Activated CD4-positive, alpha-beta T cell treated with anti-CD3 and anti-CD28 coated beads, Interleukin-2, amount 50 U/mL, for 16 hours (primary cell): ENCODE data around the gene GCM1.

ENCODE experiments used
- DNase-seq: peaks from one replicate; pipeline ENCODE4 v3.0.0-alpha.2; 2020

The GCM1 gene

GRCh38 chr6:53144802-53145201, 3.8 kb downstream of the GCM1 start:
- DNase-seq: no peak

DNA sequence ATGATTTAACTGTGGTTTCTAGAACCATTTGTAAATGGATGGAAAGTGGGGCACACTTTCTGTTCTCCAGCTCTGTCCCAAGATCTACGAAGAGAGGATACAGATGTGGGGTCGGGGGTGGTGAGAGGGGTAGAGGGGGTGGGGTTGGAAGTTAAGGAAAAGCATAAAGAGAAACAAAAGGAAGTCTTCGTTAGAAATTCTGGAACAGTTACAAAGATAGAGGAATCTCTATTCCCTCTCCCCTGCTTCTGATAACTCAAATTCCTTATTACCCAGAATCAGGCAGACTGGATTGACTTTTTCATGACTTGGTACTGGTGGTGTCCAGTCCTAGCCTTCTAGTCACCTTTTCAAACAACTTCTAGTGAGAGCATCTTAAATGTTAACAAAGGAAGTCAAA, 4.9 kb downstream of the GCM1 start:
- no peak for DNase-seq

DNA sequence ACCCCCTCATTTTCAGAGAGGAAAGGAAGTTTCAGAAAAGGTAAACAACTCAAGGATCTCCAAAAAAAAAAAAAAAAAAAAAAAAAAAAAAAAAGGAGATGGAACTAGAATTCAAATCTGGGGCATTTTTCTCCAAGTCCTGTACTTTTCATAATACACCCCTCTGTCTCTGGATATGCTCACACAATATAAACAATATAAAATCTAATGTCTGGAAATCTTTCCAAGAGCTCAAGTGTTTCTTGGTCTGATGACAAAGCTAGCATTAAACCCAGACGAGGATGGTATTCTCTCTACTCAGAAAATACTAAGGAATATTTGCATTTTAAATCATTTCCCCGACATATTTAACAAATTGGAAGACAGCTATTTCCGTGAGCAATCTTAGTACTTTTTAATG, 5.8 kb downstream of the GCM1 start:
- DNase-seq: no peak

DNA sequence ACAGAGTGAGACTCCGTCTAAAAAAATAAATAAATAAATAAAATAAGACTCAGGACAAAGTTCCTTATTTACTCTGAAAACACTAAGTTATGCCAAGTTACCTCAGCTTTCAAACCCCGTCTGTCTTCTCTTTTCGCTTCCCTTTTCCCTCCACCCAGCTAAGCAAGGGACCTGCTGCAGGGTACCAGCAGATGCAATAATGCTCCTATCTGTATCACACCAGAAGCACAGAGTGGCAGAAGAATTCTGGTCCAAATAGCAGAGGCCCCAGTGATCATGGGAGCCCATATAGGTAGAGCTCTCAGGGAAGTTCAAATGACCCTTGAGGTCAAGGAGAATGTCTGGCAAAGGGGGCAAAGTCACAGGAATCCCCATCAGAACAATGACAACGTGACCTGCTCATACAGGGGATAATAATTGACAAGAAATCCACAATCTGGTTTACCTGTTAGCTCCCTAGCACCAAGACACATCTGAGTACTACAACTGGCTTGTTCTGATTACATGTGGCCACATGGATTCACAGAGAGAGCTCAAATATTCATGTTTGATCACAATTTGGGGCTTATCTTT, 8.7 kb downstream of the GCM1 start:
- no peak for DNase-seq

DNA sequence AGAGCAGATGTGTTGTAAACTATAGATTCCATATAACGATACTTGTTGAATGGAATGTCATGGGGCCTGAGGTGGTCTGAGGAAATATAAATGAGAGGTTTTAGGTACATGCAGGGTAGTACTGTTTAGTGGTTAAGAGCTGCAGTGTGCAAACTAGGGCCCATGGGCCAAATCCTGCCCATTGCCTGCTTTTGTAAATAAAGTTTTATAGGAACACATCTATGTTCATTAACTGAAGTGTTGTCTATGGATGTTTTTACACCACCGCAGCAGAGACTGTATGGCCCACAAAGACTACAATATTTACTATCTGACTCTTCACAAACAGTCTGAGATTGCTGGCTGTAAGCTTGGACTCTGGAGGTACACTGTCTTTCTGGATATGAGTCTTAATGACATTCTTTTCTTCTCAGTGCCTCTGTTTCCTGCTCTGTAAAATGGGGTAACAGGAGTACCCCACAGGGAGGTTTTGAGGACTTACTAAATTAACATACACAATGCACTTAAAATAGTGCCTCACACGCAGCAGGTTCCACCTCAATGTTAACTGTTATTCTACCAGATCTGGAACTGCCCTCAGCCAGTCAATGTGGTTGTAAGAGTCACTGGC, 12.5 kb downstream of the GCM1 start:
- no peak for DNase-seq

DNA sequence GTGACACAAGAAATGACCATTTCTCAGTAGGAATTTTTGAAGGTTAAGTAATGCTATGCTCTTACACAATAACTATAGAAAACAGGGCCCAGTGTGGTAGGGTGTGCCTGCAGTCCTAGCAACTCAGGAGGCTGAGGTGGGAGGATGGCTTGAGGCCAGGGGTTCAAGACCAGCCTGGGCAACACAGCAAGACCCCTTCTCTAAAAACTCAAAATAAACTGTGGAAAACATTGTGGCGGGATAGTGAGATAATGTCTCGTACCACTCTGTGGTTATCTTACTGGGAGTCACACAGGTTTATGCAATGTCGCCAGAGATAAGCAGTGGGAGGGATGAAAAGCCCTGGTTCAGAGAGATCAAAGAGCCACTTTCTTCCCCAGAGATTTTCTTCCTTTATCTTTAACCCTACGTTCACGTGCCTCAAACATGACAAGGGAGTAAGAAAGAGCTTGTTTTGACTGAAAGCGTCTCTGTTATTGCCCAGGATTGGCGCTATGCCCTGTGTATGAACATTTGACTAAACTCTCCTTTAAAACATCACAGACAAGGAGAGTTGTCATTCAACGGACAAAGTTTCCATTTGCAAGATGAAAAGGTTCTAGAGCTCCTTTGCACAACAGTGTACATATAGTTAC, 13.9 kb downstream of the GCM1 start:
- no peak for DNase-seq

DNA sequence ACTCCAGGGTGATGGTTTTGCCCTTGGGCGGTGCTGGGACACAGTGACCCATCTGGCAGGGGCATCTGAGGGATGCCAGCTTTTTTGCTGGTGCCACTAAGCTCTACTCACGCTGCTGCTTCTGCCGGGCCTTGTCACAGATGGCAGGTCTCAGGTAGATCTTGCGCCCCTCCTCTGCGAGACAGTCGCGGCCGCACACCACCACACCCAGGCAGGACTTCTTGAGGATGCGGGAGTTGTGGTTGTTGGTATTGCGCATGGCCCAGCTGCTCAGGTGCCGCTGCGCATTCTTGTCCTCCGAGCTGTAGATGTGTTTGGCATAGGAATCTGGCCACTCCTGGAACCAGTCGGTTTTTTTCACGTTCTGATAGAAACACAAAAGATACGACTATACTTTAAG, 14.7 kb downstream of the GCM1 start:
- no peak for DNase-seq

DNA sequence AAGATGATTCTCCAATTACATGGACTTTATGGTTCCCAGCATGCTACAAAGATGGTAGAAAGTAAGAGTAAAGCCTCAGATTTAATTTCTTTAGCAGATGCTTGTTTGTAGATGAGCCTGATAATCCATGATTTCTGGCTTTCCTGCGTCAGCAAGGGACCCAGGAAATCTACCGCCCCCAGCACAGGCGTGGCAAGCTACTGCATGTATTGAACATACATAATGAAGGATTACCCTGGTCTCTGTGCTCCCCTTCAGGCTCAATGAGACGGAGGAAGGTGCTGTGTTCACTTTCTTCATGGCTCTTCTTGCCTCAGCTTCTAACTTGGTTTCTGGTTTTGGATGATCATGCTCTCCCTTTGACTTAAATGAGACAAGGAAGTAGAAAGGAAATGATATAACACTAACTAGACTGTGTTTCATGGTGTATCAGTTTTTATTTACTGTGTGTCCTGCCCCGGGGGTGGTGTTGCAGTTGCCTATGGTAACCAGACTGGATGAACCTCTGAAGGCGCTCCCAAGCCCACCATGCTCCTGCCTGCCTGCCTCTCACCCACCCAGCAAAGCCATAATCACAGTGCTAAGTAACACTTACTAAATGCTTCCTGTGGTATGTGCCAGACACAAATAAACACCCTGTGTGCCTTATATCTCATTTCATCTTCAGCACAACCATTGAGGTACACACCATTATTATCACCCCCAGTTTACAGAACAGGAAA, 17.9 kb downstream of the GCM1 start:
- no peak for DNase-seq

GRCh38 chr6:53128842-53129241, 19.8 kb downstream of the GCM1 start:
- DNase-seq: no peak

DNA sequence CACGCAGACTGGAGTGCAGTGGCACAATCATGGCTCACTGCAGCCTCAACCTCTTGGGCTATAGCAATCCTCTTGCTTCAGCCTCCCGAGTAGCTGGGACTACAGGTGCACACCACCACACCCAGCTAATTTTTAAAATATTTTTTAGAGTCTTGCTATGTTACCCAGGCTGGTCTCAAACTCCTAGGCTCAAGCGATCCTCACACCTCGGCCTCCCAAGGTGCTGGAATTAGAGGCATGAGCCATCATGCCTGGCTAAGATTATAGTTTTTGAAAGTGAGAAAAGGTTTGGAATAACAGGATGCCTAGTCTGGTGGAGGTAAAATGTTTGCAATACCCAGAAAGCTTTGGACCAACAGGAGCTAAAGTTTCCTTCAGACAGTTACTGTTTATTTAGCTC, 23.4 kb downstream of the GCM1 start:
- no peak for DNase-seq

GRCh38 chr6:53124131-53124800, 24.4 kb downstream of the GCM1 start:
- DNase-seq: no peak

- no peak for DNase-seq
Observed at GRCh38 chr6:53119772-53120409, 28.8 kb downstream of the GCM1 start.

DNA sequence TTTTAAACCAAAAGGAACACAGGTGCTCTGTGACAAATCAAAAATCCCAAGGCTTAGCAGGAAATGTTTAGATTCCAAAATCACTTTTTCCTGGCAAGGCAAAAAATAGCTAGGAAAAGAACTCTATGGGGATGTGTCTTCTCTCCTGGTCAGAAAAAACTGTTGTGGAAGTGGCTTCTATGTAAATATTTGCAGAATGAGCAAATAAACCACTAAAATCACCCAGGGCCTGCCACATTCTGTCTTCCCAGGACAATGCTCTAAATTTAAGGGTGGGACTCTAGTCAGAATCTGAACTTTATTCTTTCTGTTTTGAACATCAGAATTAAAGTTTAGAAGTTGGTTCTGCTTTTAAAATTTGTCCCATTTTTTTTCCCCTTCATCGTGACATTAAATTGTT, 29.3 kb downstream of the GCM1 start:
- DNase-seq: no peak

DNA sequence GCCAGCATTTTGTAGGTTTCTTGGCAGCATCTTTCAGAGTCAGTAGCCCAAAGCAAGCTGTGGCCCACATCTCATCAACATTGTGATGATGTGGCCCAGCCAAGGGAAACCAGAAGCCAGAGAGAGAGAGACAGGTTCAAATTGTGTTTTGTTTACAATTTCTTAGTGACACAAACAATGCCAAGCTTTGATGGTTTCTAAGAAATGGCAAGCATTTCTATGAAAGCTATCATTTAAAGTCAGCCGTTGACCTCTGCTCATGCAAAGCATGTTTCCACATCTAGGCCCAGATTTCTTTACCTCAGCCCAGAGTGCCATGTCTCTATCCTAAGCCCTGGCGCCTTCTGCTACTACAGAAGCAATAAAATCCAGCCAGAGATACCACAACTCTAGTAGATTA, 32.9 kb downstream of the GCM1 start:
- no peak for DNase-seq

GRCh38 chr6:53115113-53115512, 33.5 kb downstream of the GCM1 start:
- no peak for DNase-seq

DNA sequence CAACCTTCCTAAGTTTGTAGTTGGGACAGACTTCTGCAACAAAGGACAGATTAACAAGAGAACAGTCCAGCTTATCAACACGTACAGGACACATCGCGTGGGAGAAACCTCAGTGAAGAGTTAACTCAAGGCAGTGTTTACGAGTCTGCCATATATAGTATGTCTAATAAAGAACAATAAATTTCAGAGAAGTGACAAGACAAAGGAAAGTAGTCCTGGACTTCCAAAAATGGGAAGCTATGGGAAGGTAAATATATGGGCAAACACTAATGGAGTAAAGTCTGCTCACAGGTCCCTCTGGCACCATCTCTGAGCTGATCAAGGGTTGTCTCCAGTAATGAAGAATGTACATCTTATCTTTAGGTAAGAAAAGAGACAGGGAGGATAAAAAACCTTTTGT, 34.9 kb downstream of the GCM1 start:
- DNase-seq: no peak

DNA sequence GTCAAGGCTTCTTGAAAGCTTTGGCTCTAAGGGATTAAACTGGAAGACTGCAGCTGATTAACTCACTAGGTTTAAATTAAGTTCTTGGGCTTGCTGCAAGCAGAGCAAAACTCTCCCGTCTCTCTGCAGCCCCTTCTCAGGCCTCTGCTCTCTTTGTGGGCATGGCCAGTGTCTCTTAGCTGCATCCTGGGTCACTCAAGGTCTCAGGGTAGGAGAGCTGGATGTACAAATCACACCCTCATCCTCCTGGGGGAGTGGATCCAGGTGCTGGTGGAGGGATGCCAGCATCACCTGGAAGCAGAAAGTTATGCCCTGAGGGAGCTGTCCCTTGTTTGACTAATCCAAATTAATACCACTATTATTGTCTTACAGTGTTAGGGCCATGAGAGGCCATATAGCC, 35.8 kb downstream of the GCM1 start:
- no peak for DNase-seq

DNA sequence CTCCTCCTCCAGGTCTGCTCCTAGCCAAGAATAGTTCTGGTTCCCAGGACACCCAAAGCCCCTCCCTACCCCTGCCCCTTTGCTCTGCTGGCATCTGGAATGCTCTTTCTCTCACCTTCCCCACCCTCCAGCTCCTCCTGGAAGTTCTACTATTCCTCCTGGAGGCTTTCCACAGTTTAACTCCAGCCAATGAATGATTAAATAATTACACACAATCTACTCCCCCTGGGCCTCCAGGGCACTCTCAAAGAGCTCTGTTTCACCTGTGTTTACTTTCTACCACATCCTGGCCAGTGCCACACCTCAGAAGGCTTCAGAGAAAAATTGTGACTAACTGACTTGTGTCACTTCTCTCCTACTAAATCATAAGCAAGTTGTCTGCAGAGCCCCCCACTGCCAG, 36.2 kb downstream of the GCM1 start:
- no peak for DNase-seq

DNA sequence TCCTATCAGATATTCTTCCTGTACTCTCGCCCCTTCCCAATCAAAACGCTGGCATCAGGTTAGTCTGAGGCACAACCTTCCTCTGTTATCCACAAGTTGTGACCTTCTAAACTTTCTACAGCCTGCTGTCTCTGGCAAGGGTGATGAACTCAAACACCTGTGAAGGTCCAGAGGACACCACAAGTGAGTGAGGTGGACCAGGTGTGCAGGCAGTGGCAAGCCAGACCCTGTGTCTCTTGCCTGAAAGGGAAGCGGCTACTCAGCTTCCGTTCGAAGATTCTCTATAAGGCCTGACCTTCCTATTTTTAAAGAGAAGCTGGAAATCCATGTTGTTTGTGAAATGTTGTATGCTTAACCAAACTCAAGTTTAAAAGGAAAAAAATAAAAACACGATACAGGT, 36.8 kb downstream of the GCM1 start:
- no peak for DNase-seq

- peak; percentile 6 for DNase-seq
Observed at GRCh38 chr6:53109612-53110011, 39.0 kb downstream of the GCM1 start.

DNA sequence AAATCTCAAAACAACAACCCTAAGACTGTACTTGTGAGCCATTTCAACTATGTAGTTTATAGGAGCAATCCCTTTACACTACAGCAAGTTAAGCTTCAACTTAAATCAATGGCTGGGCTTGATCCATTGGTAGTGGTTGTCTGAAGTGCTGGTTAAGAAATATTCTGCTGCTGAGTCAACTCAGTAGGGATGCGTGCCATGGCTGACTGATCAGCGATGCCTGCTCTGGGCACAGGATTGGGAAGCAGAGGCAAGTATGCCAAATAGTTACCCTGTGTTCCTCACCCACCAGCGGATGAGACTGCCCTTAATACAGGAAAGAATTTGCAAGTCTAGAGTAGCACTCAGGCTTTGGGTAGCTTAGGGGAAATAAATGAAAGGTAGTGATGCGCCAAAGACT, 41.5 kb downstream of the GCM1 start:
- no peak for DNase-seq

- no peak for DNase-seq
Observed at GRCh38 chr6:53104916-53105315, 43.7 kb downstream of the GCM1 start.

- no peak for DNase-seq
Observed at GRCh38 chr6:53103993-53104675, 44.5 kb downstream of the GCM1 start.
